OCI-LY3 (cell line): ENCODE data around the gene VPS13D.

Experiments
- H2AFZ ChIP-seq: fragments of 200-600, 300-600 bp; shearing (Covaris generic); 2 replicates; pipeline ENCODE4 v1.6.0; 2014; ENCODE audit warnings: antibody characterized with exemption, low read depth, low read length
- H3K27ac ChIP-seq: fragments of 200-600, 300-600 bp; sonication (generic); 2 replicates; pipeline ENCODE4 v1.5.1; 2014; ENCODE audit warnings: mild to moderate bottlenecking, low read length, moderate library complexity, mixed read lengths
- H3K27me3 ChIP-seq: fragments of 200-600, 300-600 bp; sonication (generic); 2 replicates; pipeline ENCODE4 v1.6.1; 2014; ENCODE audit warnings: low read depth, low read length, mixed read lengths
- H3K36me3 ChIP-seq: fragments of 200-600, 300-600 bp; sonication (generic); replicated peaks from 2 replicates; pipeline ENCODE3; 2014; ENCODE audit warnings: low read depth, low read length, mixed read lengths
- H3K4me1 ChIP-seq: fragments of 300-600, 200-600 bp; sonication (generic); 2 replicates; pipeline ENCODE4 v1.6.1; 2014; ENCODE audit warnings: low read length, mixed read lengths
- H3K4me2 ChIP-seq: fragments of 200-600, 300-600 bp; sonication (generic); 2 replicates; pipeline ENCODE4 v1.6.1; 2014; ENCODE audit warnings: low read length, mixed read lengths
- H3K4me3 ChIP-seq: fragments of 300-600, 200-600 bp; sonication (generic); 2 replicates; pipeline ENCODE4 v1.5.1; 2014; ENCODE audit warnings: antibody characterized with exemption, mild to moderate bottlenecking, low read length, moderate library complexity
- H3K79me2 ChIP-seq: fragments of 300-600, 200-600 bp; shearing (Covaris generic); 2 replicates; pipeline ENCODE4 v1.6.1; 2014; ENCODE audit warnings: mild to moderate bottlenecking, low read length, mixed read lengths
- H3K9ac ChIP-seq: fragments of 300-600, 200-600 bp; shearing (Covaris generic); 2 replicates; pipeline ENCODE4 v1.6.0; 2014; ENCODE audit warnings: mild to moderate bottlenecking, low read length, moderate library complexity
- H3K9me3 ChIP-seq: fragments of 200-600, 300-600 bp; shearing (Covaris generic); 2 replicates; pipeline ENCODE4 v1.6.1; 2014; ENCODE audit warnings: low read length, mixed read lengths; ENCODE audit not compliant: insufficient read depth
- H4K20me1 ChIP-seq: fragments of 200-600, 300-600 bp; sonication (generic); 2 replicates; pipeline ENCODE4 v1.6.1; 2016; ENCODE audit warnings: low read length, mixed read lengths; ENCODE audit not compliant: insufficient read depth
- EZH2phosphoT487 ChIP-seq: fragments of 200-600 bp; shearing (Covaris generic); IDR thresholded peaks from 2 replicates; pipeline ENCODE4 v1.6.1; 2018; ENCODE audit warnings: antibody characterized with exemption, mixed run types, low read depth
- TF ChIP-seq, protein P1 (sequence below): fragments of 200-600, 300-600 bp; sonication (generic); IDR thresholded peaks from 2 replicates; pipeline ENCODE4 v1.5.1; 2014; ENCODE audit warnings: antibody characterized with exemption, low read length, low read depth

VPS13D gene

DNA sequence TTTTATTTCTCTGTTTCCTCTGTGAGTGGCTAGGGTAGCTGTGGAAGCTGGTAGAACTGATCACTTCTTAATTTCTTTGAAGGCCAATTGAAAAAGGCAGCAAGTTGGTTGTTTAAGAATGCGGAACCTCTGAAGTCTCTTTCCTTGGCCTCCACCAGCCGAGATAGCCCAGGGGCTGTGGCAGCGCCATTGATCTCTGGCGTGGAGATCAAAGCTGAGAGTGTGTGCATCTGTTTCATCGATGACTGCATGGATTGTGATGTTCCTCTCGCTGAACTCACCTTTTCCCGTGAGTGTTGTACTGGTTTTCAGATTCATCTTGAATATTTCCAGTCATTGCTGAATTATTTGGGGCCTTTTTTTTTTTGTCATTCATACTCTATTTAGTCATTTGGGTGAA lies 97.7 kb downstream of the VPS13D start:
- Histone ChIP-seq H2AFZ (no peak overlapping the region), H3K4me1 (no peaks in the 10 kb centered on the region)
- no peak for TF ChIP-seq EZH2phosphoT487
- TF ChIP-seq, protein P1, sequence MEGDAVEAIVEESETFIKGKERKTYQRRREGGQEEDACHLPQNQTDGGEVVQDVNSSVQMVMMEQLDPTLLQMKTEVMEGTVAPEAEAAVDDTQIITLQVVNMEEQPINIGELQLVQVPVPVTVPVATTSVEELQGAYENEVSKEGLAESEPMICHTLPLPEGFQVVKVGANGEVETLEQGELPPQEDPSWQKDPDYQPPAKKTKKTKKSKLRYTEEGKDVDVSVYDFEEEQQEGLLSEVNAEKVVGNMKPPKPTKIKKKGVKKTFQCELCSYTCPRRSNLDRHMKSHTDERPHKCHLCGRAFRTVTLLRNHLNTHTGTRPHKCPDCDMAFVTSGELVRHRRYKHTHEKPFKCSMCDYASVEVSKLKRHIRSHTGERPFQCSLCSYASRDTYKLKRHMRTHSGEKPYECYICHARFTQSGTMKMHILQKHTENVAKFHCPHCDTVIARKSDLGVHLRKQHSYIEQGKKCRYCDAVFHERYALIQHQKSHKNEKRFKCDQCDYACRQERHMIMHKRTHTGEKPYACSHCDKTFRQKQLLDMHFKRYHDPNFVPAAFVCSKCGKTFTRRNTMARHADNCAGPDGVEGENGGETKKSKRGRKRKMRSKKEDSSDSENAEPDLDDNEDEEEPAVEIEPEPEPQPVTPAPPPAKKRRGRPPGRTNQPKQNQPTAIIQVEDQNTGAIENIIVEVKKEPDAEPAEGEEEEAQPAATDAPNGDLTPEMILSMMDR, result no peak

DNA sequence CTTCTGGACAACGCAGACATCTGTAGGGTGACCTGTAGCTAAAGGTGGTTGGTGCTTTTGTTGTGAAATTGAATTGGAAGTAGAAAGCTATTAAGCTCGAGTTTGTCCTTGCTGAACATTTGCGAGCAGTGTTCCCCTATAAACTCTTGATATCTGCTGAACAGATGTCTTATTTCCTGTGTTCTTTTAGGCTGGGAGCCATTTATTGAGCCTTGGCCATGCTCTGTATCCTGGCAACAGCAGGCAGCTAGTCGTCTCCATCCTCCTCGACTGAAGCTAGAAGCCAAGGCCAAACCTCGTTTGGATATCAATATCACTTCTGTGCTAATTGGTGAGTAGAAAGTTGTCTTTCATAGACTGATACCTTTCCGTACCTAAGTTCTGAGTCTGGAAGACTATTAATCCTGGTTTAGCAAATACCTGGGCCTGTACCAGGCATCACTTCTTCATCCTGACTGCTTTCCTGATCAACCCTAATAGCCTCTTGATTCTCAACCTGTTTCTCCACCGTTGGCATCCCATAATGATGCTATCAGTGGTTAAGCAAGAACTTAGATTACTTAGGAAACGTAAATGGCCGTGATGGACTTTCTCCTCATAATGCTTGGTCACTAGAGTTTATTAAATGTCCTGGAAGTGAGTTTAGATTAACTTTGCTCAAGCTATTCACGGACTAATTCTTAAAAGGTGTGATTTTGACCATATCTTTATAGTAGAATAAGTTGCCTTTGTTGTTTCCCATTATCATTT lies 103.4 kb downstream of the VPS13D start:
- Histone ChIP-seq H3K9ac (no peak overlapping the region), H3K27ac (no peak overlapping the region), H4K20me1 (no peaks in the 10 kb centered on the region), H3K27me3 (no peaks in the 10 kb centered on the region), H3K4me2 (no peak overlapping the region), H3K4me3 (no peak overlapping the region), H3K4me1 (no peaks in the 10 kb centered on the region), H3K9me3 (no peaks in the 10 kb centered on the region), H3K36me3 (no peaks in the 10 kb centered on the region), H2AFZ (no peak overlapping the region), H3K79me2 (no peaks in the 10 kb centered on the region)
- TF ChIP-seq EZH2phosphoT487, result no peak
- TF ChIP-seq, protein P1, result no peak

More for the DNA sequence above, 97.7 kb downstream of the VPS13D start:
- Histone ChIP-seq H3K9me3 (no peaks in the 10 kb centered on the region), H3K4me3 (no peak overlapping the region), H3K79me2 (no peaks in the 10 kb centered on the region), H3K36me3 (no peaks in the 10 kb centered on the region), H3K9ac (no peak overlapping the region), H3K4me2 (no peak overlapping the region), H3K27ac (no peak overlapping the region), H3K27me3 (no peaks in the 10 kb centered on the region), H4K20me1 (no peaks in the 10 kb centered on the region)

DNA sequence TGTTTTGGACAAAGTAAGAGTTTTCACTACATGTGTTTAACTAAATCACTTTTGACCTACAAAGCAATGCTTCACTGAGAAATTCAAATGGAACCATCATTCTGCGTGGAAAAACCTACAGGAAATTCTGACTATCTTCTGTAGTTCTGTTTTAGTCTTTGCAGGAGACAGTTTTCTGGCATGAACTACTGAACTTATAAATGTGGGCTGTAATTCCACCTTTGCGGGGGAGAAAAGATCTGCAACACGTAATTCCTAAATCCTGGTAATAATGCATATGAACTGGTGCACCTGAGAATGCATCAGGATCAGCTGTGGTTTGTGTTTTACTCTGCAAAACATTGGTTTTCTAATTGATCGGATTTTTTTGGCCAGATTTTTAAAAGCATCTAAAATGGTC lies 106.0 kb downstream of the VPS13D start:
- no peaks in the 10 kb centered on the region for H4K20me1 ChIP-seq
- no peaks in the 10 kb centered on the region for H3K9me3 ChIP-seq
- H2AFZ ChIP-seq, result no peak overlapping the region
- H3K27ac ChIP-seq, result no peak overlapping the region
- no peaks in the 10 kb centered on the region for H3K27me3 ChIP-seq
- no peaks in the 10 kb centered on the region for H3K79me2 ChIP-seq
- no peak overlapping the region for H3K4me3 ChIP-seq
- no peak overlapping the region for H3K4me2 ChIP-seq
- no peak for TF ChIP-seq EZH2phosphoT487
- TF ChIP-seq, protein P1, result no peak
- no peak overlapping the region for H3K9ac ChIP-seq
- H3K4me1 ChIP-seq, result peaks cover 8% of the 10 kb centered on the region
- H3K36me3 ChIP-seq, result no peaks in the 10 kb centered on the region

DNA sequence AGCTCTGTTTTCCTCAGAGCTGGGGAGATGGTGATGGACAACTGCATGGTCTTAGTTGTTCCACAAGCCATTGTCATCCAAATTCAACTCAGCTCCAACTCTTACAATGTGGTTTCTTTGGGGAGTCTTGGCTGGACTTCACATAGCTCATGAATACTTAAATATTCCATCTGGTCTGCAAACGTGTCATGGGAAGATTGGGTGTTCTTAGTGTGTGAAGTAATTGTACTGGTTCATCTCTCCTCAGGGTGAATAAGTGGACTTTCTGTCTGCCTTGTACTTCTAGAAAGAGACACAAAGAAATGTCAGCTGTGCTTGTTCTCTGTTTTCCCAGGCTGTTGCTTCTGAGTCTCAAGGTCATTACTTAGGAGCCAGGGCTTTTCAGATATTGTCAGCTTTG lies 106.6 kb downstream of the VPS13D start:
- Histone ChIP-seq H3K4me2 (no peak overlapping the region), H3K4me3 (no peak overlapping the region), H3K9me3 (no peaks in the 10 kb centered on the region), H3K27me3 (no peaks in the 10 kb centered on the region), H2AFZ (no peak overlapping the region), H3K4me1 (peaks cover 8% of the 10 kb centered on the region), H3K36me3 (no peaks in the 10 kb centered on the region), H3K9ac (no peak overlapping the region), H3K79me2 (no peaks in the 10 kb centered on the region), H4K20me1 (no peaks in the 10 kb centered on the region), H3K27ac (no peak overlapping the region)
- no peak for TF ChIP-seq EZH2phosphoT487
- TF ChIP-seq, protein P1, result no peak
